Uterus (tissue), 2 donors: ENCODE measurements around the gene DCC.

Experiments used
- CTCF ChIP-seq, 4 experiments: fragments of 200-600 bp in 2 of 4; fragments of 450-650 bp in 2 of 4; sonication (generic) in 2 of 4; IDR thresholded peaks; one replicate each; pipeline ENCODE4 v1.5.1; 2016 to 2019; ENCODE audit warnings: antibody characterized with exemption in 4 of 4, mild to moderate bottlenecking in 2 of 4, moderate library complexity in 1 of 4
- POLR2A ChIP-seq, 2 donors: fragments of 450-650 bp; IDR thresholded peaks; one replicate each; pipeline ENCODE4 v1.6.1; 2016; ENCODE audit warnings: antibody characterized with exemption in 2 of 2, mild to moderate bottlenecking in 1 of 2, moderate library complexity in 1 of 2

DNA sequence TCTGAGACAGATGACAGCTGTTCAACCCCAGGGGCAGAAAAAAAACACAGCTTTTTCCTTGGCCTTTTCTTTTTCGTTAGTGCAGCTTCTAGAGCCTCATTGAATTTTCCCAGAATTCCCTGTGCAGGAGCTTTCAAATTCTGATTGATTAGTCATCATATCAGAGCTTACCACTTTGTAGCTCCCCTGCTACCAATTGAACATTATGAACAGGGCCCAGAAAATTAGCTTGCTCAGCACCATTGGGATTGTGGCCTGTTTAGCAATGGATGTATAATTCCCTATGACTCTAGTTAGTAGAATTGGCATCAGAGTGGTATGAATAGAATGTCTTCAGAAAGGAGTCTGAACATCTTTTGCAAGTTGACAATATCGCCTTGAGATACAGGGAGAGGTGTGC, 631.1 kb downstream of the DCC start:
- TF ChIP-seq CTCF (IDR thresholded peaks at IDR 0.05) (no peak), POLR2A (IDR thresholded peaks at IDR 0.05) (no peak)
